Gastroesophageal sphincter (tissue), 3 donors: ENCODE measurements around the gene RBM4B.

Experiments
- EP300 ChIP-seq: sonication (generic); formaldehyde crosslinking; IDR thresholded peaks from one replicate; pipeline ENCODE4 v1.6.1; 2017; ENCODE audit warnings: antibody characterized with exemption, mild to moderate bottlenecking
- POLR2A ChIP-seq, 2 donors: fragments of 450-650 bp; IDR thresholded peaks; one replicate each; pipeline ENCODE4 v1.6.1; 2017; ENCODE audit warnings: antibody characterized with exemption in 2 of 2, mild to moderate bottlenecking in 2 of 2, moderate library complexity in 1 of 2
- POLR2AphosphoS5 ChIP-seq: sonication (generic); formaldehyde crosslinking; IDR thresholded peaks from one replicate; pipeline ENCODE4 v1.6.1; 2017; ENCODE audit warnings: antibody characterized with exemption
- TF ChIP-seq, protein P1 (sequence below), 4 experiments: fragments of 200-600 bp in 2 of 4; fragments of 450-650 bp in 2 of 4; sonication (generic) in 1 of 4; IDR thresholded peaks; one replicate each; pipeline ENCODE4 v1.5.1; 2017 to 2019; ENCODE audit warnings: antibody characterized with exemption in 4 of 4, mild to moderate bottlenecking in 2 of 4, moderate library complexity in 2 of 4

GRCh38 chr11:66694056-66694410, 16.3 kb upstream of the RBM4B start:
- TF ChIP-seq POLR2AphosphoS5 (no peak), POLR2A (IDR thresholded peaks at IDR 0.05) (no peak), EP300 (no peak)
- TF ChIP-seq, protein P1, sequence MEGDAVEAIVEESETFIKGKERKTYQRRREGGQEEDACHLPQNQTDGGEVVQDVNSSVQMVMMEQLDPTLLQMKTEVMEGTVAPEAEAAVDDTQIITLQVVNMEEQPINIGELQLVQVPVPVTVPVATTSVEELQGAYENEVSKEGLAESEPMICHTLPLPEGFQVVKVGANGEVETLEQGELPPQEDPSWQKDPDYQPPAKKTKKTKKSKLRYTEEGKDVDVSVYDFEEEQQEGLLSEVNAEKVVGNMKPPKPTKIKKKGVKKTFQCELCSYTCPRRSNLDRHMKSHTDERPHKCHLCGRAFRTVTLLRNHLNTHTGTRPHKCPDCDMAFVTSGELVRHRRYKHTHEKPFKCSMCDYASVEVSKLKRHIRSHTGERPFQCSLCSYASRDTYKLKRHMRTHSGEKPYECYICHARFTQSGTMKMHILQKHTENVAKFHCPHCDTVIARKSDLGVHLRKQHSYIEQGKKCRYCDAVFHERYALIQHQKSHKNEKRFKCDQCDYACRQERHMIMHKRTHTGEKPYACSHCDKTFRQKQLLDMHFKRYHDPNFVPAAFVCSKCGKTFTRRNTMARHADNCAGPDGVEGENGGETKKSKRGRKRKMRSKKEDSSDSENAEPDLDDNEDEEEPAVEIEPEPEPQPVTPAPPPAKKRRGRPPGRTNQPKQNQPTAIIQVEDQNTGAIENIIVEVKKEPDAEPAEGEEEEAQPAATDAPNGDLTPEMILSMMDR (IDR thresholded peaks at IDR 0.05): no peak
